Gastrocnemius medialis (tissue), 4 donors: ENCODE measurements around the gene AJAP1. TPM values are rescaled to one million over a fixed set of nuclear protein-coding genes. Genes with fewer than 3 reads are reported as not detected.

Source experiments
- ATAC-seq, 2 donors: fragments of 150-250 bp; one replicate each; pipeline ENCODE4 v1.9.1; 2016
- DNase-seq, 2 donors: peaks; one replicate each; pipeline ENCODE4 v3.0.0-alpha.2; 2019
- H3K27ac ChIP-seq, 4 donors: fragments of 200-600 bp; sonication (generic); 1 replicate in 1 of 4; 2 replicates in 3 of 4; pipeline ENCODE4 v1.5.1; 2016 to 2018; ENCODE audit warnings: mild to moderate bottlenecking in 2 of 4, moderate library complexity in 1 of 4
- H3K27me3 ChIP-seq, 3 donors: fragments of 200-600 bp; sonication (generic) in 2 of 3; 1 replicate in 1 of 3; 2 replicates in 2 of 3; pipeline versions ENCODE4 v1.5.1 to v1.6.0; 2016 to 2019; ENCODE audit warnings: mild to moderate bottlenecking in 1 of 3, moderate library complexity in 1 of 3
- H3K36me3 ChIP-seq, 2 donors: fragments of 200-600 bp; sonication (generic) in 1 of 2; one replicate each; pipeline ENCODE4 v1.5.1; 2017 to 2018
- H3K4me1 ChIP-seq, 2 donors: fragments of 200-600 bp; sonication (generic) in 1 of 2; one replicate each; pipeline ENCODE4 v1.5.1; 2016 to 2017; ENCODE audit warnings: mild to moderate bottlenecking in 2 of 2
- H3K4me3 ChIP-seq, 4 donors: fragments of 200-600 bp; sonication (generic) in 3 of 4; 1 replicate in 1 of 4; 2 replicates in 3 of 4; pipeline ENCODE4 v1.5.1; 2016 to 2019; ENCODE audit warnings: mild to moderate bottlenecking in 2 of 4
- H3K9me3 ChIP-seq, 3 donors: fragments of 200-600 bp; sonication (generic) in 2 of 3; 1 replicate in 1 of 3; 2 replicates in 2 of 3; pipeline ENCODE4 v1.5.1; 2016 to 2019
- CTCF ChIP-seq, 5 experiments: fragments of 450-650 bp in 3 of 5; fragments of 200-600 bp in 2 of 5; sonication (generic) in 2 of 5; IDR thresholded peaks in 4 of 5; conservative IDR thresholded peaks in 1 of 5; 1 replicate in 4 of 5; 2 replicates in 1 of 5; pipeline ENCODE4 v1.5.1; 2016 to 2019; ENCODE audit warnings: antibody characterized with exemption in 5 of 5, mild to moderate bottlenecking in 3 of 5, moderate library complexity in 3 of 5
- POLR2A ChIP-seq, 2 donors: fragments of 450-650 bp; IDR thresholded peaks; one replicate each; pipeline ENCODE4 v1.6.1; 2017; ENCODE audit warnings: antibody characterized with exemption in 2 of 2, mild to moderate bottlenecking in 2 of 2, moderate library complexity in 2 of 2
- in situ Hi-C, 4 donors: fragments of 200-750 bp; cut with MboI; loops; one replicate each; pipeline versions ENCODE4 v1.15.0 to v1.8.0; 2017; ENCODE audit warnings: low sequenced_read_pairs in 4 of 4
- intact Hi-C: fragments of 100-400 bp; cut with DNase I; formaldehyde crosslinking; loops from one replicate; pipeline ENCODE4 v1.15.1; 2023; ENCODE audit warnings: low total_unique reads
- total RNA-seq, 4 donors: library from RNA; depleted of rRNA; stranded (reverse); fragments of >200 nt; gene quantifications; one replicate each; pipeline versions ENCODE4 v1.1.0 to v1.2.3, GENCODE V29; 2016

AJAP1 gene
- total RNA-seq, 4 donors from 2014 or later = 0.03 to 0.18 (median 0.05) TPM; not detected in 1

DNA sequence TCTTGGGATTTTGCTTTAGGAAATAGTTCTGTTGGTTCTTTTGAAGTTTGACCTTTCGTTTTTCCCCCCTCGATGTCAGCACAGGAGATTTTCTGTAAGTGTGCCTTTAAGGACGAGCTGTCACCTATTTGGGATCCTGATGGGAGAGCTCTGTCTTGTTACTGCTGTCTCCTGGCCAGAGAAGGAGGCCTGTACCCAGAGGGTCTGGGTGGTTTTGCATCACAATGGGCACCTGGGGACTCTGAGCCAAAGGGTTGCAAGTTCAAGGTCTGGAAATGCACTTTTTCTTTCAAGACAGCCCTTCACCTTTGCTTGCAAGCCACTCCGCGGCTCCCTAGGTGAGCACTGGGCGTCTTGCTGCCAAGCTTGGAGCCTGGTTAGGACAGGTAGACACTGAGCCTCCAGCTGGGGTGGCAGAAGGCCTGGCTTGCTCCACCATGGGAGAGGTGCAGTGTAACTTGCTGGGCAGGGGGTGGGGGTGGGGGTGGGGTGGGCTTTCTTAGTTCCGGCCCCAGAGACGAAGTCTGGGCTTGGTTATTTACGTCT, 2.9 kb downstream of the AJAP1 start:
- in situ Hi-C loops = loop anchor here in 1 of 4 donors (10.0 kb wide), 1 partner anchor 117 kb away; no protein-coding TSS in a partner anchor
- ATAC-seq = no peak
- no peak for DNase-seq
- intact Hi-C loops = no loop called here
- Histone ChIP-seq H3K27me3 (peaks cover 37 to 56% (median 46%) of the 10 kb centered on the region in 3 donors), H3K27ac (no peak overlapping the region), H3K36me3 (no peaks in the 10 kb centered on the region), H3K4me1 (no peaks in the 10 kb centered on the region), H3K9me3 (no peaks in the 10 kb centered on the region), H3K4me3 (no peak overlapping the region)
- TF ChIP-seq POLR2A (IDR thresholded peaks at IDR 0.05) = no peak
- no peak for TF ChIP-seq CTCF (IDR thresholded peaks at IDR 0.05 in 4 of 5, conservative IDR thresholded peaks at IDR 0.05 in 1 of 5)

DNA sequence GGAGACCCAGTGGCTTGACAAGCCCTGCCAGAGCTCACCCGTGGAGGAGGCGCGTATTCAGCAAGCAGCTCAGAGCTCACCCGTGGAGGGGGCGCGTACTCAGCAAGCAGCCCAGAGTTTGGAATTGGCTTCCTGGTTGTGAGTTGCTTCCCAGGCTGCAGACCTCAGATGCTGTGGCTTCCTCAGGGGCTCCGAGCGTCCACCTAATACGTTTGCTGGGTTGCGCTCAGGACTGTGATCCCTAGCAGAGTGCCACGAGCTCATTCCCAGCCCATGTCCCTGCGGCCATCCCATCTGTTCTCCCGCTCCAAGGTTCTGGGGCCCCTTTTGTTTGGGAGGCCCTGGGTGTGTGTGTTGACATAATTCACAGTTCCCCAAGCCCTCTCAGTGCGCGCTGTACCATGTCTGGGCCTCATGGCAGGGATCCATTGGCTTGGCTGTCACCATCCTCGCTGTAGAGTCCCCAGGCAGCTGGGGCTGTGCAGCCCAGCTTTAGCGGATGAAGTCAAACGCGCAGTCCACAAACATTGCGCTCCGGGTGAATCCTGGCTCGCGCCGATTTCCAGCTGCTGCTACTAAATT, 3.6 kb downstream of the AJAP1 start:
- no peak for TF ChIP-seq POLR2A (IDR thresholded peaks at IDR 0.05)
- no peak for TF ChIP-seq CTCF (IDR thresholded peaks at IDR 0.05 in 4 of 5, conservative IDR thresholded peaks at IDR 0.05 in 1 of 5)
- DNase-seq = no peak
- Histone ChIP-seq H3K27ac (no peak overlapping the region), H3K27me3 (peaks cover 29 to 49% (median 39%) of the 10 kb centered on the region in 3 donors), H3K36me3 (no peaks in the 10 kb centered on the region), H3K9me3 (no peaks in the 10 kb centered on the region), H3K4me3 (no peak overlapping the region), H3K4me1 (no peaks in the 10 kb centered on the region)
- intact Hi-C loops (no loop called here), in situ Hi-C loops (loop anchor here in 1 of 4 donors (10.0 kb wide), 1 partner anchor 117 kb away; no protein-coding TSS in a partner anchor)
- ATAC-seq = no peak

DNA sequence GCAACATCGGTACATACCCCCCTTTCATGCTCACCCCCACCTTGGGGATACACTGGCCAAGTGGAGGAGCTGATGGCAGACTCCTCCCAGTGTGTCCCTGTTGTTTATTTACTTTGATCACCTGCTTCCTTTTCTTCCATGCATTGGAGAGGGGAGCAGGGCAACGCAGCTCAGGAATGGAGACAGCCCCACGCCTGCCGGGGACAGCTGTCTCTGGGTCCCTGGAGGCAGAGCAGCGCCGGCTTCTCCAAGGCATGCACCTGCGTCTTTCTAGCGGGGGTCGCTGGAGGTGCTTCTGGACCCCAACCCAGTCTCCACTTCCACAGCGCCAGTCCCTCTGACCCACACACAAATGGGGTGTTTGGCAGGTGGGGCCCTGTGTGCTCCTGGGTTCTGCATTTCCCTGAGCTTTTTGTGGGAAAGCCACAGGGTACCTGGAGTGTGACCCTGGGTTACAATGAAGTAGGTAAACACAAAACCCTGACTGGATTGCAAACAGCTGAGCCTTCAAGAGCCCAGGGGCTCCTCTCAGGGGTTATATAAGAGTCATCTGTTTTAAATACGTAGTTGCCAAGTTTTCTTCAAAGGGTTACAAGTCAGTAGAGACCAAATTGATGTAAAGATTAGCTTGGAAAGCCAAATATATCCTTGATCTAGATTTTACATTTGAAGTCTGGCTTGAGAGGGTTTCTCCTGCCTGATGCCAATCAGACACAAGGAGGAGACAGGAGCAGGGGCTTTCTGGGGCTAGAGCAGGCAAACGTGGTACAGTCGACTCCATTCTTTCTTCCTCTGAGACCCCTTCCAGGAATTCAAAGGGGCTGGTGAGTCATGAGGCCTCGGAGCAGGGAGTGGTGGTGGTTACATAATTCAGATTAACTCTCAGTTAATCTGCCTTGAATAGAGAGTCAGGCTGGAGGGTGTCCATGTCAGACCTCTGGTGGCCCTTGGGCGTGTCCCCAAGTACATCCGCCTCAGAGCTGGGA, 4.5 kb downstream of the AJAP1 start:
- H3K27ac ChIP-seq = no peak overlapping the region
- no peak for DNase-seq
- H3K36me3 ChIP-seq = no peaks in the 10 kb centered on the region
- ATAC-seq = no peak
- no peak overlapping the region for H3K4me3 ChIP-seq
- H3K4me1 ChIP-seq = no peaks in the 10 kb centered on the region
- intact Hi-C loops = no loop called here
- in situ Hi-C loops = loop anchor here in 1 of 4 donors (10.0 kb wide), 1 partner anchor 116 kb away; no protein-coding TSS in a partner anchor
- no peak for TF ChIP-seq POLR2A (IDR thresholded peaks at IDR 0.05)
- TF ChIP-seq CTCF (IDR thresholded peaks at IDR 0.05 in 4 of 5, conservative IDR thresholded peaks at IDR 0.05 in 1 of 5) = no peak
- peaks cover 20 to 40% (median 30%) of the 10 kb centered on the region in 3 donors for H3K27me3 ChIP-seq
- no peaks in the 10 kb centered on the region for H3K9me3 ChIP-seq

DNA sequence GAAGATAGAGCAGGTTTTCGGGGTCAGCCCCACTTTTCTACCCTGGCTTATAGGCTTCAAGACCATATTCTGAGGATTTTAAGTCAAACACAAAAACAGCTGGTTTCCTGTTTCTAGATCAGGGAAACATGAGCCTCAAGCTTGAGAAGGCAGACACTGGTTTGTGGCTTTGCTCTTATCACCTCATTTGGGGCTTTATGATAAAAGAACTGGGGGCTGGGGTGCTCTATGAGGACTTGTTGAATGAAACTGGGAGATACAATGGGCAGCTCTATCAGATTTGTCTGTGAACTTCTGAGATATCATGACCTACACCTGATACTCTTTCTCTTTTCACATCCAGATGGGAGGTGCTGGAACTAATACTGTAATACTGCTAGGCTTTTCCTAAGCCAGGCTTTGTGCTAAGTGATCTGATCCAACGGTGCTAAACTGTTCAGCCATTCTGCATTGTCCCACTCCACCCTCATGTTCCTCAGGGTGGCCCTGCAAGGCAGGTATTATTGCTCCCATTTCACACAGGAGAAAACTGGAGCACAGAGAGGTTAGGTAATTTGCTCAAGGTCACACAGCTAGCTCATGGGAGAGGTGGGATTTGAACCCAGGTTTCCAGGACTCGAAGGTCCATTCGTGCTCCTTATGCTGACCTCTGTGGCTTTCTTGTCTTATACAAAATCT, 6.6 kb downstream of the AJAP1 start:
- ATAC-seq (no peak), DNase-seq (no peak)
- H3K27me3 ChIP-seq = peaks cover 15 to 41% (median 24%) of the 10 kb centered on the region in 3 donors
- H3K9me3 ChIP-seq = no peaks in the 10 kb centered on the region
- H3K4me1 ChIP-seq = no peaks in the 10 kb centered on the region
- in situ Hi-C loops (no loop called here), intact Hi-C loops (no loop called here)
- TF ChIP-seq POLR2A (IDR thresholded peaks at IDR 0.05) = no peak
- no peak for TF ChIP-seq CTCF (IDR thresholded peaks at IDR 0.05 in 4 of 5, conservative IDR thresholded peaks at IDR 0.05 in 1 of 5)
- no peak overlapping the region for H3K27ac ChIP-seq
- H3K4me3 ChIP-seq = no peak overlapping the region
- no peaks in the 10 kb centered on the region for H3K36me3 ChIP-seq
